ENCODE data around the gene PLPP7.
"Not testable (repeated sequence)": the region's sequence is repeated elsewhere in the genome, so short reads cannot be mapped to it uniquely, and the experiment has no call there.

PLPP7 gene

GRCh38 chr9:131347376-131348020, 58.0 kb downstream of the PLPP7 start:
- H3K27ac ChIP-seq = no peak overlapping the region
- no peak for TF ChIP-seq ZFX (IDR thresholded peaks at IDR 0.05)

- TF ChIP-seq ZFX (IDR thresholded peaks at IDR 0.05) (no peak), CTCF (conservative IDR thresholded peaks at IDR 0.05) (no peak)
- peak overlapping the region; percentile 60 for H3K27ac ChIP-seq
These were observed 59.4 kb downstream of the PLPP7 start for GRCh38 chr9:131348631-131349521.

GRCh38 chr9:131349522-131349880, 60.0 kb downstream of the PLPP7 start:
- no peak for TF ChIP-seq ZFX (IDR thresholded peaks at IDR 0.05)
- no peak for TF ChIP-seq CTCF (conservative IDR thresholded peaks at IDR 0.05)

GRCh38 chr9:131349881-131350563, 60.5 kb downstream of the PLPP7 start:
- peak overlapping the region; percentile 60 for H3K27ac ChIP-seq
- TF ChIP-seq ZFX (IDR thresholded peaks at IDR 0.05) = no peak
- TF ChIP-seq CTCF (conservative IDR thresholded peaks at IDR 0.05) = peak; percentile 97

More at GRCh38 chr9:131349522-131349880, 60.0 kb downstream of the PLPP7 start:
- H3K27ac ChIP-seq = peak overlapping the region; percentile 60

- H3K27ac ChIP-seq = not testable (repeated sequence)
These were observed 67.0 kb downstream of the PLPP7 start for GRCh38 chr9:131356479-131356878.

DNA sequence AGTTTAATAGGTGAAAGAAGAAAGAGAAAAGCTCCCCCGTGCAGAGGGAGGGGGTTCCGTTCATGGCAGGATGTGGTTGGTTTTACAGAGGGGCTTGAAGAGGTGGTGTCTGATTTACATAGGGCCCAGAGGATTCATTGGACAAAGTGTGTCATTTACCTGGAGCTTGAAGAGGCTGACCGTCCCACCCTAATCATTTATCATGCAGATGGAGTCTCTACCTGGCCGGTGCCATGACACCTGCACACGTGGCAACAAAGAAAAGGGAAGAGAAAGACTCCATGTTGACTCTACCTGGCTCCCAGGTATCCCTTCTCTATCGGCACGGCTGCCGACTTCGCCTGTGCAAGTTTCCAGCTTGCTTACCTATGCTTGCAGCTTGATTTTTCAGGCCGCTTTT, 69.0 kb downstream of the PLPP7 start:
- H3K27ac ChIP-seq = no peak overlapping the region
- TF ChIP-seq CTCF (conservative IDR thresholded peaks at IDR 0.05) (no peak), ZFX (IDR thresholded peaks at IDR 0.05) (no peak)

Measured in C4-2B (cell line).